ENCODE data around the gene GRIN3A. TPM values are rescaled to one million over a fixed set of nuclear protein-coding genes. Genes with fewer than 3 reads are reported as not detected.
"Not testable (repeated sequence)": the region's sequence is repeated elsewhere in the genome, so short reads cannot be mapped to it uniquely, and the experiment has no call there.

GRIN3A gene
- 0.04 TPM in 1 of 2 replicates, not detected in the other for total RNA-seq (2014; rRNA removed; shearing (Covaris generic))

- peak; percentile 6 for DNase-seq (ENCODE audit: low spot score)
Observed at GRCh38 chr9:101738566-101739183, at the start of gene GRIN3A. Gene GRIN3A (minus strand): TSS chr9:101738647. CDS start chr9:101737979, 668 bp downstream.

GRCh38 chr9:101787891-101788290 is 49.4 kb upstream of the GRIN3A start:
- DNase-seq (ENCODE audit: low spot score), result no peak

GRCh38 chr9:101778332-101778731 is 39.9 kb upstream of the GRIN3A start:
- no peak for DNase-seq (ENCODE audit: low spot score)

- no peak for DNase-seq (ENCODE audit: low spot score)
Observed at GRCh38 chr9:101764472-101764871, 26.0 kb upstream of the GRIN3A start.

- no peak for DNase-seq (ENCODE audit: low spot score)
Observed at GRCh38 chr9:101758304-101758930, 20.0 kb upstream of the GRIN3A start.

- no peak for DNase-seq (ENCODE audit: low spot score)
Observed at GRCh38 chr9:101753716-101754115, 15.3 kb upstream of the GRIN3A start.

- DNase-seq (ENCODE audit: low spot score), result no peak
Observed at GRCh38 chr9:101751895-101752294, 13.4 kb upstream of the GRIN3A start.

- DNase-seq (ENCODE audit: low spot score), result no peak
Observed at GRCh38 chr9:101739311-101739710, 864 bp upstream of the GRIN3A start.

- DNase-seq (ENCODE audit: low spot score), result no peak
Observed at GRCh38 chr9:101737705-101738565, 512 bp downstream of the GRIN3A start.

GRCh38 chr9:101737165-101737704 is 1.2 kb downstream of the GRIN3A start:
- no peak for DNase-seq (ENCODE audit: low spot score)

GRCh38 chr9:101736717-101737116 is 1.7 kb downstream of the GRIN3A start:
- no peak for DNase-seq (ENCODE audit: low spot score)

- DNase-seq (ENCODE audit: low spot score), result no peak
Observed at GRCh38 chr9:101731429-101731828, 7.0 kb downstream of the GRIN3A start.

GRCh38 chr9:101727612-101728524 is 10.6 kb downstream of the GRIN3A start:
- peak; percentile 20 for DNase-seq (ENCODE audit: low spot score)

- not testable (repeated sequence) for DNase-seq (ENCODE audit: low spot score)
Observed at GRCh38 chr9:101724271-101724670, 14.2 kb downstream of the GRIN3A start.

- DNase-seq (ENCODE audit: low spot score), result no peak
Observed at GRCh38 chr9:101718192-101718591, 20.3 kb downstream of the GRIN3A start.

- DNase-seq (ENCODE audit: low spot score), result peak; percentile 18
Observed at GRCh38 chr9:101716629-101717028, 21.8 kb downstream of the GRIN3A start.

- no peak for DNase-seq (ENCODE audit: low spot score)
Observed at GRCh38 chr9:101711330-101711941, 27.0 kb downstream of the GRIN3A start.

GRCh38 chr9:101708855-101709254 is 29.6 kb downstream of the GRIN3A start:
- no peak for DNase-seq (ENCODE audit: low spot score)

GRCh38 chr9:101707721-101708120 is 30.7 kb downstream of the GRIN3A start:
- no peak for DNase-seq (ENCODE audit: low spot score)

GRCh38 chr9:101706997-101707396 is 31.4 kb downstream of the GRIN3A start:
- DNase-seq (ENCODE audit: low spot score), result no peak

All from H4 (cell line).